ENCODE data around the gene SSC5D. TPM values are rescaled to one million over a fixed set of nuclear protein-coding genes. Genes with fewer than 3 reads are reported as not detected.

SSC5D gene
- total RNA-seq, 2 donors from 2014 or later = 2.6 to 5.8 TPM

- intact Hi-C loops (cut with DNase I, micrococcal nuclease) = no loop called here
- DNase-seq (no peak), ATAC-seq (no peak)
Measured at GRCh38 chr19:55567708-55568328, 79.6 kb downstream of the SSC5D start.

Other genes with a start within 250 kb of the SSC5D start
- 10 to 100 TPM; 56.6 to 59.5 TPM for gene PPP6R1, start 229.4 kb upstream of the SSC5D start, total RNA-seq
- gene HSPBP1, start 208.3 kb upstream of the SSC5D start, total RNA-seq = 10 to 100 TPM; 28.4 to 35.2 TPM
- 1 to 10 TPM in 1 of 2 donors, under 1 TPM in 1; 0.95 to 1.3 TPM for gene BRSK1, start 204.4 kb upstream of the SSC5D start, total RNA-seq
- gene TMEM150B, start 163.1 kb upstream of the SSC5D start, total RNA-seq = 10 to 100 TPM; 50.2 to 54.6 TPM
- 10 to 100 TPM; 19.0 to 20.7 TPM for gene KMT5C, start 148.6 kb upstream of the SSC5D start, total RNA-seq
- 10 to 100 TPM; 23.0 to 27.6 TPM for gene COX6B2, start 133.7 kb upstream of the SSC5D start, total RNA-seq
- not detected for gene GARIN5B, start 125.2 kb upstream of the SSC5D start, total RNA-seq
- gene IL11, start 118.0 kb upstream of the SSC5D start, total RNA-seq = under 1 TPM; 0.31 to 0.46 TPM
- gene TMEM190, start 111.6 kb upstream of the SSC5D start, total RNA-seq = not detected
- 10 to 100 TPM; 83.4 to 89.4 TPM for gene TMEM238, start 104.1 kb upstream of the SSC5D start, total RNA-seq
- 1,000 to 10,000 TPM; 1,151 to 1,179 TPM for gene RPL28, start 102.5 kb upstream of the SSC5D start, total RNA-seq
- 10 to 100 TPM; 20.9 to 33.7 TPM for gene UBE2S, start 80.6 kb upstream of the SSC5D start, total RNA-seq
- gene SHISA7, start 45.1 kb upstream of the SSC5D start, total RNA-seq = not detected
- 100 to 1,000 TPM in 1 of 2 donors, 10 to 100 TPM in 1; 63.5 to 115 TPM for gene ISOC2, start 26.8 kb upstream of the SSC5D start, total RNA-seq
- gene C19orf85, start 23.7 kb upstream of the SSC5D start, total RNA-seq = not detected
- 10 to 100 TPM in 1 of 2 donors, 1 to 10 TPM in 1; 8.0 to 10.3 TPM for gene ZNF628, start 11.8 kb upstream of the SSC5D start, total RNA-seq
- gene NAT14, start 3.2 kb upstream of the SSC5D start, total RNA-seq = 1 to 10 TPM; 4.0 to 4.8 TPM
- gene SBK2, start 48.7 kb downstream of the SSC5D start, total RNA-seq = not detected
- gene SBK3, start 57.1 kb downstream of the SSC5D start, total RNA-seq = not detected
- 1 to 10 TPM; 5.3 to 7.3 TPM for gene ZNF579, start 92.4 kb downstream of the SSC5D start, total RNA-seq
- gene FIZ1, start 111.1 kb downstream of the SSC5D start, total RNA-seq = 10 to 100 TPM; 14.7 to 15.5 TPM
- 10 to 100 TPM; 26.6 to 36.4 TPM for gene ZNF524, start 111.9 kb downstream of the SSC5D start, total RNA-seq
- gene ZNF865, start 117.2 kb downstream of the SSC5D start, total RNA-seq = 10 to 100 TPM; 13.0 to 13.6 TPM
- gene ZNF784, start 136.1 kb downstream of the SSC5D start, total RNA-seq = 10 to 100 TPM in 1 of 2 donors, 1 to 10 TPM in 1; 8.6 to 11.6 TPM
- 10 to 100 TPM; 22.5 to 23.3 TPM for gene ZNF580, start 152.6 kb downstream of the SSC5D start, total RNA-seq
- 10 to 100 TPM; 15.2 to 18.7 TPM for gene ZNF581, start 155.2 kb downstream of the SSC5D start, total RNA-seq
- gene CCDC106, start 159.8 kb downstream of the SSC5D start, total RNA-seq = 1 to 10 TPM; 6.2 to 6.7 TPM
- gene U2AF2, start 166.6 kb downstream of the SSC5D start, total RNA-seq = 100 to 1,000 TPM; 142 to 167 TPM
- gene EPN1, start 186.8 kb downstream of the SSC5D start, total RNA-seq = 100 to 1,000 TPM; 235 to 239 TPM
- not detected for gene NLRP9, start 250.0 kb downstream of the SSC5D start, total RNA-seq